Tibial nerve (tissue), 4 donors: ENCODE results near the gene DCAF17. TPM values are rescaled to one million over a fixed set of nuclear protein-coding genes. Genes with fewer than 3 reads are reported as not detected.

Experiments
- DNase-seq, 2 donors: peaks; one replicate each; pipeline ENCODE4 v3.0.0-alpha.2; 2019; ENCODE audit warnings: low spot score in 2 of 2
- H3K27ac ChIP-seq, 4 donors: fragments of 200-600 bp; sonication (generic) in 3 of 4; one replicate each; pipeline ENCODE4 v1.5.1; 2017 to 2019; ENCODE audit warnings: mild to moderate bottlenecking in 1 of 4
- H3K27me3 ChIP-seq, 2 donors: fragments of 200-600 bp; sonication (generic) in 1 of 2; one replicate each; pipeline versions ENCODE4 v1.5.1 to v1.6.0; 2017 to 2019
- H3K36me3 ChIP-seq, 3 donors: fragments of 200-600 bp; sonication (generic); one replicate each; pipeline ENCODE4 v1.5.1; 2018 to 2019
- H3K4me1 ChIP-seq, 4 donors: fragments of 200-600 bp; sonication (generic) in 3 of 4; one replicate each; pipeline ENCODE4 v1.5.1; 2017 to 2019
- H3K4me3 ChIP-seq, 4 donors: fragments of 200-600 bp; sonication (generic) in 3 of 4; one replicate each; pipeline ENCODE4 v1.5.1; 2017 to 2019; ENCODE audit warnings: mild to moderate bottlenecking in 1 of 4, moderate library complexity in 1 of 4
- H3K9me3 ChIP-seq, 4 donors: fragments of 200-600 bp; sonication (generic) in 3 of 4; one replicate each; pipeline ENCODE4 v1.5.1; 2017 to 2019
- EP300 ChIP-seq, 2 donors: sonication (generic); formaldehyde crosslinking; IDR thresholded peaks; one replicate each; pipeline ENCODE4 v1.6.1; 2017; ENCODE audit warnings: antibody characterized with exemption in 2 of 2, mild to moderate bottlenecking in 1 of 2
- POLR2A ChIP-seq, 2 donors: fragments of 450-650 bp; IDR thresholded peaks; one replicate each; pipeline ENCODE4 v1.6.1; 2017; ENCODE audit warnings: antibody characterized with exemption in 2 of 2, mild to moderate bottlenecking in 2 of 2, moderate library complexity in 2 of 2
- WGBS, 2 donors: methylation state at CpG; one replicate each; pipeline ENCODE4 v1.1.5; 2018; 5-methylcytosine and 5-hydroxymethylcytosine counted together
- total RNA-seq, 4 donors: library from RNA; depleted of rRNA; stranded (reverse); fragments of >200 nt; gene quantifications; one replicate each; pipeline ENCODE4 v1.1.0, GENCODE V29; 2016
- TF ChIP-seq, protein P1 (sequence below), 5 experiments: fragments of 200-600 bp in 3 of 5; fragments of 450-650 bp in 2 of 5; sonication (generic) in 3 of 5; IDR thresholded peaks; one replicate each; pipeline ENCODE4 v1.5.1; 2016 to 2019; ENCODE audit warnings: antibody characterized with exemption in 5 of 5, mild to moderate bottlenecking in 3 of 5, moderate library complexity in 2 of 5

The DCAF17 gene
- total RNA-seq, 4 donors from 2014 or later, result 17.3 to 38.4 (median 23.8) TPM

DNA sequence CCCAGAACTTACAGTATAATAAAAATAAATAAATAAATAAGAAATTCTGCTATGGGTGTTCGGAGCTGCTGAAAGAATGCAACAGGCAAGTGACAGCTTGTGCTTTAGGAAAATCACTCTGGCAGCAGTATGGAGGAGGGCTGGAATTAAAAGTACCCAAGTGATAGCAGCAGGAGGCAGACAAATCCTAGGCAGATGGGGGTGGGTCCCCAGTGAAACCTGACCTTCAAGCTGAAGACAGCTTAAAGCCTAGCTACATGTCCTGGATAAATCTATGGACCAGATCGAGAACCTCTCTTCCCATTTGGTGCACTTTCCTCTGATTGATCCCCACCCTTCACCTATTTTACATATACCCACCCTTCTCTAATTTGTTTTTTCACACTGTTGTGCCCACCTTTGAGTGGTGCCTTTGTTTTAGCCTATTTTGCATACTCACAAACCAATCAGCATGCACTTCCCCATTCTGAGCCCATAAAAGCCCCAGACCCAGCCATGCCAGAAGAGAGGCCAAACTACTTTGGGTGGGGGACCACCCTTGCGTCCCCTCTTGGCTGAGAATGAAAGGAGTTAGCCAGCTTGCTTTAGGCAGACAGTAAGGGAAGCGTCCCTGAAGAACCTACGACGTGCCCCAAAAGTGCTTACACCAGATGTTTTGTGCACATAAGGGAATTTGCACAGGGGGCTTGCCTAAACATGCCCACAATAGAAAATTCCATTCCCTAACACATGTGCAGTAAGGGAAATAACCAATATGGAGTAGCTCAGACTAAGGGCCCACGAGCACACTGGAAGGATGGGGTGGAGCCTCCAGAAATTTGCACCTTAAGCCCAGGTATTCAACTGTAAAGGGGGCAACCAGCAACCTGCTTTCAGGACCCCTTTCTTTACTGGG lies 3.3 kb upstream of the DCAF17 start:
- Histone ChIP-seq H3K9me3 (peaks cover 0 to 3% (median 0%) of the 10 kb centered on the region in 4 donors), H3K4me1 (peaks cover 0 to 19% (median 8%) of the 10 kb centered on the region in 4 donors), H3K36me3 (peaks cover 0 to 12% (median 0%) of the 10 kb centered on the region in 3 donors), H3K27me3 (no peaks in the 10 kb centered on the region), H3K4me3 (no peak overlapping the region), H3K27ac (no peak overlapping the region)
- 96 to 98% methylated on average over 7 of the region's 7 CpGs for WGBS, 2 donors
- TF ChIP-seq, protein P1, sequence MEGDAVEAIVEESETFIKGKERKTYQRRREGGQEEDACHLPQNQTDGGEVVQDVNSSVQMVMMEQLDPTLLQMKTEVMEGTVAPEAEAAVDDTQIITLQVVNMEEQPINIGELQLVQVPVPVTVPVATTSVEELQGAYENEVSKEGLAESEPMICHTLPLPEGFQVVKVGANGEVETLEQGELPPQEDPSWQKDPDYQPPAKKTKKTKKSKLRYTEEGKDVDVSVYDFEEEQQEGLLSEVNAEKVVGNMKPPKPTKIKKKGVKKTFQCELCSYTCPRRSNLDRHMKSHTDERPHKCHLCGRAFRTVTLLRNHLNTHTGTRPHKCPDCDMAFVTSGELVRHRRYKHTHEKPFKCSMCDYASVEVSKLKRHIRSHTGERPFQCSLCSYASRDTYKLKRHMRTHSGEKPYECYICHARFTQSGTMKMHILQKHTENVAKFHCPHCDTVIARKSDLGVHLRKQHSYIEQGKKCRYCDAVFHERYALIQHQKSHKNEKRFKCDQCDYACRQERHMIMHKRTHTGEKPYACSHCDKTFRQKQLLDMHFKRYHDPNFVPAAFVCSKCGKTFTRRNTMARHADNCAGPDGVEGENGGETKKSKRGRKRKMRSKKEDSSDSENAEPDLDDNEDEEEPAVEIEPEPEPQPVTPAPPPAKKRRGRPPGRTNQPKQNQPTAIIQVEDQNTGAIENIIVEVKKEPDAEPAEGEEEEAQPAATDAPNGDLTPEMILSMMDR (IDR thresholded peaks at IDR 0.05), result no peak
- TF ChIP-seq EP300 (IDR thresholded peaks at IDR 0.05) (no peak), POLR2A (IDR thresholded peaks at IDR 0.05) (no peak)
- DNase-seq, result no peak

- Histone ChIP-seq H3K9me3 (peaks cover 0 to 3% (median 0%) of the 10 kb centered on the region in 4 donors), H3K27me3 (no peaks in the 10 kb centered on the region), H3K27ac (no peak overlapping the region), H3K36me3 (peaks cover 0 to 19% (median 0%) of the 10 kb centered on the region in 3 donors), H3K4me1 (peaks cover 0 to 24% (median 8%) of the 10 kb centered on the region in 4 donors), H3K4me3 (no peak overlapping the region)
- no peak for TF ChIP-seq EP300 (IDR thresholded peaks at IDR 0.05)
- no peak for TF ChIP-seq POLR2A (IDR thresholded peaks at IDR 0.05)
- TF ChIP-seq, protein P1 (IDR thresholded peaks at IDR 0.05), result no peak
- WGBS, 2 donors, result 90 to 99% methylated on average over 9 of the region's 9 CpGs
- DNase-seq, result no peak
These were observed 2.3 kb upstream of the DCAF17 start for GRCh38 chr2:171431677-171432167.

DNA sequence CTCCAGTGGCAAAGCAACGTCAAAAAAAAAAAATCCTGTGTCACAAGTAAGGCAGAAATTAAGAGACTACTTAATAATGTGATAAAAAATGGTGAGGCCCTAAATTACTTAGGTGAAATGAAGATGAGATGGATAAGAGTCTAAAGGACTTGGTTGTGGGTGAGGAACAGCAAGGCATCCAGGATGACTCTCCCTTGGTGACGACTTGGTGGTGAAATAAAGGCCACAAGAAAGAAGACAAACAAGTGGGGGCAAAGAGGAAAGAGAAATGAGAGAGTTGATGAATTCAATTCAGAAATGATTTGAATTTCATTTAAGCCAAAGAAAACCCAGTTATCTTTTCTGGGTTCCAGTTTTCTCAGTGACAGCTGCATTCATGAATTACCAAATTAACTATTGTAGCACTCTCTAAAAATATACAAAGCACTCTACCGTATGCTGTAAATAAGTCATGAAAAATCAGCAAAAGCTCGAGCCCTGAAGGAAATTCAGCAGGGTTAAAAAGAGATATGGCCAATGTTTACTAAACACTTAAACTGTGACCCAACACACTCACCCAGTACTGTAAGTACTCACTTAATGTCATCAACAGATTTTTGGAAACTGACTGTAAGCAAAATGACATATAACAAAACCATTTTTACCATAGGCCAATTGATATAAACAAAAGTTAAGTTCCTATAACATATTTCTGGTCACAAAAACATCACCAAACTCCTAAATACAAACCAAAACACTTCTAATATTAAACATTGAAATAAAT lies 1.6 kb upstream of the DCAF17 start:
- Histone ChIP-seq H3K36me3 (peaks cover 0 to 25% (median 0%) of the 10 kb centered on the region in 3 donors), H3K4me1 (peaks cover 0 to 24% (median 8%) of the 10 kb centered on the region in 4 donors), H3K4me3 (no peak overlapping the region), H3K9me3 (peaks cover 0 to 3% (median 0%) of the 10 kb centered on the region in 4 donors), H3K27ac (no peak overlapping the region), H3K27me3 (no peaks in the 10 kb centered on the region)
- no peak for TF ChIP-seq EP300 (IDR thresholded peaks at IDR 0.05)
- TF ChIP-seq, protein P1 (IDR thresholded peaks at IDR 0.05), result no peak
- TF ChIP-seq POLR2A (IDR thresholded peaks at IDR 0.05), result no peak
- no peak for DNase-seq
- WGBS, 2 donors, result 55 to 69% methylated on average over 4 of the region's 4 CpGs

DNA sequence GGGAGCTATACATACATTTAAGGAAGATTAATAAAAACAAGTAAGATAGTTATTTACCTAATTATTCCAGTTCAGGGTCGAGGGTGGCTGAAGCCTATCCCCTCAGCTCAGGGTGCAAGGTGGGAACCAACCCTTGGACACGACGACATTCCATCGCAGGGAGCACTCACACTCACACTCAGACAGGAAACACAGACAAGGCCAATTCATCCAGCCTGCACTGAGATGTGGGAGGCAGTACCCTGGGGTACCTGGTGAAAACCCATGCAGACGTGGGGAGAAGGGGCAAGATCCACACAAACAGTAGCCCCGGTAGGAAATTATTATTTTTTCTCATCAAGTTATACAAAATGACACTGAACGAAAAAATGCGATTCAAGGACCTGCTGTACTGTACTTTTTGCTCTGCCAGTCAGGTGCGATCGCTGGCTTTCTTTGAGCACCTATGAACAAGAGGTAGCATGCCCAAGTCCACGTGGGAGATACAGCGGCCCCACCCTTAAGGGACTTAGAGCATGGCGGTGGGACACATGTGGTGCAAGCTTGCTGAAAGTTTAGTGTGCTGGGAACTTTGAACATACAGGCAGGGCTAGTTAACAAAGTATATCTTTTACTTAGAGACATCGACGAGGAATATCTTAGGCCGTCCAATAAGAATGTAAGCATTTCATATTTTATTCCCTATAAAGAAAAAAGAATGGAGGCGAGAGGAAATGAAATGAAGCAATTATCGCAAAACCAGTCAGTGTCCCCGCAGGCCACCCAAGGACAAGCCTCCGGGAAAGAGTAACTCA lies 860 bp upstream of the DCAF17 start:
- 30 to 31% methylated on average over 20 of the region's 20 CpGs for WGBS, 2 donors
- TF ChIP-seq POLR2A (IDR thresholded peaks at IDR 0.05), result no peak
- no peaks in the 10 kb centered on the region for H3K27me3 ChIP-seq
- peaks cover 0 to 24% (median 8%) of the 10 kb centered on the region in 4 donors for H3K4me1 ChIP-seq
- peaks cover 0 to 3% (median 0%) of the 10 kb centered on the region in 4 donors for H3K9me3 ChIP-seq
- H3K4me3 ChIP-seq, result peak overlapping the region; percentile 68 to 91 (median 83)
- peak overlapping the region; percentile 83 to 98 (median 94) for H3K27ac ChIP-seq
- no peak for DNase-seq
- H3K36me3 ChIP-seq, result peaks cover 0 to 28% (median 0%) of the 10 kb centered on the region in 3 donors

- H3K36me3 ChIP-seq, result peaks cover 0 to 34% (median 0%) of the 10 kb centered on the region in 3 donors
- H3K27me3 ChIP-seq, result no peaks in the 10 kb centered on the region
- DNase-seq, result no peak
- H3K4me1 ChIP-seq, result peaks cover 0 to 24% (median 8%) of the 10 kb centered on the region in 4 donors
- peak within 1 kb of the TSS; percentile 82 to 91 (median 84) for H3K4me3 ChIP-seq
- H3K27ac ChIP-seq, result peak within 1 kb of the TSS; percentile 83 to 98 (median 94)
- TF ChIP-seq POLR2A (IDR thresholded peaks at IDR 0.05) (no peak), EP300 (IDR thresholded peaks at IDR 0.05) (no peak)
- TF ChIP-seq, protein P1 (IDR thresholded peaks at IDR 0.05), result peak in 1 of 5 experiments; percentile 21
- peaks cover 0 to 3% (median 0%) of the 10 kb centered on the region in 4 donors for H3K9me3 ChIP-seq
- WGBS, 2 donors, result 0 to 2% methylated on average over 1 to 15 of the region's 15 CpGs
These were observed 338 bp upstream of the DCAF17 start, which contains the start of gene METTL8 for GRCh38 chr2:171433763-171434012. Gene METTL8 (minus strand): TSS chr2:171433990. CDS start chr2:171392185, 41,805 bp downstream.
